Right lobe of liver (tissue), 4 donors: Measurements from ENCODE around the gene UBXN6.

Source experiments
- CTCF ChIP-seq, 4 donors: fragments of 200-600 bp in 3 of 4; fragments of 450-650 bp in 1 of 4; IDR thresholded peaks; one replicate each; pipeline versions ENCODE4 v1.5.1 to v1.8.0; 2016 to 2022; ENCODE audit warnings: antibody characterized with exemption in 4 of 4, mild to moderate bottlenecking in 2 of 4
- POLR2A ChIP-seq: fragments of 450-650 bp; IDR thresholded peaks from one replicate; pipeline ENCODE4 v1.6.1; 2017; ENCODE audit warnings: antibody characterized with exemption, mild to moderate bottlenecking
- donor health status: DM: no; HTN: no; CAD: no.
- donor health status: DM: no; HTN: no; CAD: no.
- donor health status: DM: no; HTN: yes; CAD: no.

GRCh38 chr19:4399812-4400134, 57.8 kb downstream of the UBXN6 start:
- no peak for TF ChIP-seq CTCF (IDR thresholded peaks at IDR 0.05)
- no peak for TF ChIP-seq POLR2A
